GM15510 (cell line): ENCODE data around the gene PCBP4.

Source experiments
- POLR2A ChIP-seq: IDR thresholded peaks from 3 replicates; pipeline ENCODE4 v1.6.1; 2011; ENCODE audit warnings: borderline replicate concordance; ENCODE audit not compliant: insufficient read length; ENCODE audit errors: extremely low read depth

PCBP4 gene

GRCh38 chr3:51934139-51934850, 33.0 kb downstream of the PCBP4 start:
- TF ChIP-seq POLR2A = no peak

- no peak for TF ChIP-seq POLR2A
Measured at GRCh38 chr3:51933471-51934138, 33.6 kb downstream of the PCBP4 start.

- TF ChIP-seq POLR2A = no peak
Measured at GRCh38 chr3:51932471-51933370, 34.5 kb downstream of the PCBP4 start.

GRCh38 chr3:51931756-51932155, 35.5 kb downstream of the PCBP4 start:
- TF ChIP-seq POLR2A = no peak

GRCh38 chr3:51930439-51930838, 36.8 kb downstream of the PCBP4 start:
- TF ChIP-seq POLR2A = no peak

- no peak for TF ChIP-seq POLR2A
Measured at GRCh38 chr3:51929420-51930003, 37.7 kb downstream of the PCBP4 start.

GRCh38 chr3:51928438-51928837, 38.8 kb downstream of the PCBP4 start:
- no peak for TF ChIP-seq POLR2A

- TF ChIP-seq POLR2A = no peak
Measured at GRCh38 chr3:51927061-51927977, 39.9 kb downstream of the PCBP4 start.

GRCh38 chr3:51921081-51921578, 46.1 kb downstream of the PCBP4 start:
- TF ChIP-seq POLR2A = no peak

- TF ChIP-seq POLR2A = no peak
Measured at GRCh38 chr3:51916418-51916817, 50.8 kb downstream of the PCBP4 start.

- TF ChIP-seq POLR2A = no peak
Measured at GRCh38 chr3:51908026-51908425, 59.2 kb downstream of the PCBP4 start.
